ENCODE results near the gene ABL2. TPM values are rescaled to one million over a fixed set of nuclear protein-coding genes. Genes with fewer than 3 reads are reported as not detected.

The ABL2 gene
- total RNA-seq, 2 experiments from 2014 or later: 8.1 TPM

- peaks cover 11% of the 10 kb centered on the region for H3K36me3 Mint-ChIP-seq (ENCODE audit: low read depth)
- CTCF ChIA-PET: interaction anchor here (0.5 to 6.2 kb wide), 5 partner anchors 18 to 552 kb away, joined by 3 to 65 read pairs (median 3); no protein-coding TSS in a partner anchor
- H3K9me3 Mint-ChIP-seq: no peaks in the 10 kb centered on the region
- DNase-seq: peak; percentile 49
- H3K27me3 Mint-ChIP-seq (ENCODE audit: low read depth): no peaks in the 10 kb centered on the region
- H3K27ac Mint-ChIP-seq: peak overlapping the region; percentile 92
- H3K4me1 Mint-ChIP-seq (ENCODE audit: low read depth): peaks cover 30% of the 10 kb centered on the region
- intact Hi-C loops (cut with micrococcal nuclease): loop anchor here (2.0 to 10.0 kb wide), 5 partner anchors 135 to 1552 kb away; partner anchors contain the start of gene XPR1
- H3K4me3 Mint-ChIP-seq: peak overlapping the region; percentile 98
These were observed 147.0 kb downstream of the ABL2 start for GRCh38 chr1:179082333-179082998.

- peak; percentile 85 for DNase-seq
- intact Hi-C loops (cut with micrococcal nuclease): loop anchor here (1.0 to 10.0 kb wide), 13 partner anchors 47 to 1553 kb away; partner anchors contain the start of genes AXDND1, FAM20B and XPR1
- Mint-ChIP-seq H3K4me1 (ENCODE audit: low read depth) (peaks cover 30% of the 10 kb centered on the region), H3K36me3 (ENCODE audit: low read depth) (peaks cover 8% of the 10 kb centered on the region), H3K9me3 (no peaks in the 10 kb centered on the region), H3K4me3 (peak within 1 kb of the TSS; percentile 98), H3K27ac (peak within 1 kb of the TSS; percentile 92), H3K27me3 (ENCODE audit: low read depth) (no peaks in the 10 kb centered on the region)
- CTCF ChIA-PET: interaction anchor here (0.5 to 6.2 kb wide), 6 partner anchors 44 to 728 kb away, joined by 3 to 65 read pairs (median 4); partner anchors contain the start of gene SOAT1
These were observed 147.7 kb downstream of the ABL2 start, which contains the start of gene TOR3A for GRCh38 chr1:179081687-179082332. Gene TOR3A (plus strand): TSS chr1:179082070. CDS start chr1:179082129, 59 bp downstream.

GRCh38 chr1:179080866-179081686 is 148.4 kb downstream of the ABL2 start:
- H3K9me3 Mint-ChIP-seq: no peaks in the 10 kb centered on the region
- CTCF ChIA-PET: interaction anchor here (0.6 to 6.2 kb wide), 11 partner anchors 32 to 729 kb away, joined by 3 to 65 read pairs (median 4); partner anchors contain the start of gene SOAT1
- peak overlapping the region; percentile 88 for H3K27ac Mint-ChIP-seq
- H3K4me3 Mint-ChIP-seq: peak overlapping the region; percentile 98
- H3K36me3 Mint-ChIP-seq (ENCODE audit: low read depth): peaks cover 6% of the 10 kb centered on the region
- DNase-seq: peak; percentile 54
- intact Hi-C loops (cut with micrococcal nuclease): loop anchor here (1.0 to 10.0 kb wide), 12 partner anchors 47 to 1554 kb away; partner anchors contain the start of genes AXDND1, FAM20B and XPR1
- H3K27me3 Mint-ChIP-seq (ENCODE audit: low read depth): no peaks in the 10 kb centered on the region
- peaks cover 29% of the 10 kb centered on the region for H3K4me1 Mint-ChIP-seq (ENCODE audit: low read depth)

GRCh38 chr1:179079113-179079761 is 150.2 kb downstream of the ABL2 start:
- CTCF ChIA-PET: interaction anchor here (0.6 to 6.2 kb wide), 15 partner anchors 10 to 1363 kb away, joined by 3 to 65 read pairs (median 4); partner anchors contain the start of gene SOAT1
- peaks cover 21% of the 10 kb centered on the region for H3K4me1 Mint-ChIP-seq (ENCODE audit: low read depth)

GRCh38 chr1:179077396-179077795 is 152.1 kb downstream of the ABL2 start:
- intact Hi-C loops (cut with micrococcal nuclease): no loop called here
- DNase-seq: no peak

More at GRCh38 chr1:179079113-179079761, 150.2 kb downstream of the ABL2 start:
- Mint-ChIP-seq H3K9me3 (no peaks in the 10 kb centered on the region), H3K27ac (no peak overlapping the region), H3K4me3 (no peak overlapping the region), H3K36me3 (ENCODE audit: low read depth) (peaks cover 6% of the 10 kb centered on the region), H3K27me3 (ENCODE audit: low read depth) (no peaks in the 10 kb centered on the region)
- intact Hi-C loops (cut with micrococcal nuclease): loop anchor here (1.0 to 2.0 kb wide), 6 partner anchors 42 to 735 kb away; no protein-coding TSS in a partner anchor
- peak; percentile 69 for DNase-seq

GRCh38 chr1:179066471-179066870 is 163.0 kb downstream of the ABL2 start:
- no peaks in the 10 kb centered on the region for H3K27me3 Mint-ChIP-seq (ENCODE audit: low read depth)
- intact Hi-C loops (cut with micrococcal nuclease): no loop called here
- CTCF ChIA-PET: interaction anchor here (0.6 kb wide), 1 partner anchor 33 kb away, joined by 3 read pairs; no protein-coding TSS in a partner anchor
- H3K27ac Mint-ChIP-seq: no peak overlapping the region
- no peak overlapping the region for H3K4me3 Mint-ChIP-seq
- no peak for DNase-seq
- H3K36me3 Mint-ChIP-seq (ENCODE audit: low read depth): peaks cover 21% of the 10 kb centered on the region
- no peaks in the 10 kb centered on the region for H3K9me3 Mint-ChIP-seq
- H3K4me1 Mint-ChIP-seq (ENCODE audit: low read depth): peaks cover 2% of the 10 kb centered on the region

More at GRCh38 chr1:179077396-179077795, 152.1 kb downstream of the ABL2 start:
- CTCF ChIA-PET: interaction anchor here (1.6 to 6.2 kb wide), 2 partner anchors 292 to 298 kb away, joined by 5 to 65 read pairs; no protein-coding TSS in a partner anchor
- H3K27me3 Mint-ChIP-seq (ENCODE audit: low read depth): no peaks in the 10 kb centered on the region
- H3K4me3 Mint-ChIP-seq: no peak overlapping the region
- H3K36me3 Mint-ChIP-seq (ENCODE audit: low read depth): no peaks in the 10 kb centered on the region
- no peaks in the 10 kb centered on the region for H3K9me3 Mint-ChIP-seq
- no peak overlapping the region for H3K27ac Mint-ChIP-seq
- H3K4me1 Mint-ChIP-seq (ENCODE audit: low read depth): peaks cover 14% of the 10 kb centered on the region

- no peak for DNase-seq
- CTCF ChIA-PET: no interaction called here
These were observed 167.9 kb downstream of the ABL2 start for GRCh38 chr1:179061360-179062282.

GRCh38 chr1:179058487-179059483 is 170.7 kb downstream of the ABL2 start:
- CTCF ChIA-PET: interaction anchor here (0.9 kb wide), 1 partner anchor 56 kb away, joined by 3 read pairs; no protein-coding TSS in a partner anchor
- Mint-ChIP-seq H3K4me3 (no peak overlapping the region), H3K36me3 (ENCODE audit: low read depth) (peaks cover 27% of the 10 kb centered on the region), H3K27ac (no peak overlapping the region), H3K4me1 (ENCODE audit: low read depth) (peaks cover 2% of the 10 kb centered on the region), H3K27me3 (ENCODE audit: low read depth) (no peaks in the 10 kb centered on the region), H3K9me3 (peaks cover 2% of the 10 kb centered on the region)
- intact Hi-C loops (cut with micrococcal nuclease): no loop called here
- DNase-seq: no peak

More at GRCh38 chr1:179061360-179062282, 167.9 kb downstream of the ABL2 start:
- H3K4me1 Mint-ChIP-seq (ENCODE audit: low read depth): peaks cover 2% of the 10 kb centered on the region
- H3K9me3 Mint-ChIP-seq: no peaks in the 10 kb centered on the region
- H3K36me3 Mint-ChIP-seq (ENCODE audit: low read depth): peaks cover 13% of the 10 kb centered on the region
- intact Hi-C loops (cut with micrococcal nuclease): no loop called here
- no peak overlapping the region for H3K4me3 Mint-ChIP-seq
- no peaks in the 10 kb centered on the region for H3K27me3 Mint-ChIP-seq (ENCODE audit: low read depth)
- no peak overlapping the region for H3K27ac Mint-ChIP-seq

GRCh38 chr1:179055937-179056336 is 173.5 kb downstream of the ABL2 start:
- CTCF ChIA-PET: no interaction called here
- H3K36me3 Mint-ChIP-seq (ENCODE audit: low read depth): peaks cover 24% of the 10 kb centered on the region
- no peak for DNase-seq
- no peaks in the 10 kb centered on the region for H3K27me3 Mint-ChIP-seq (ENCODE audit: low read depth)
- H3K27ac Mint-ChIP-seq: no peak overlapping the region
- no peaks in the 10 kb centered on the region for H3K4me1 Mint-ChIP-seq (ENCODE audit: low read depth)
- peaks cover 2% of the 10 kb centered on the region for H3K9me3 Mint-ChIP-seq
- intact Hi-C loops (cut with micrococcal nuclease): no loop called here
- H3K4me3 Mint-ChIP-seq: no peak overlapping the region

- H3K27ac Mint-ChIP-seq: no peak overlapping the region
- H3K9me3 Mint-ChIP-seq: peaks cover 2% of the 10 kb centered on the region
- H3K4me3 Mint-ChIP-seq: no peak overlapping the region
- H3K36me3 Mint-ChIP-seq (ENCODE audit: low read depth): peaks cover 24% of the 10 kb centered on the region
- CTCF ChIA-PET: no interaction called here
- DNase-seq: no peak
- no peaks in the 10 kb centered on the region for H3K27me3 Mint-ChIP-seq (ENCODE audit: low read depth)
- no peaks in the 10 kb centered on the region for H3K4me1 Mint-ChIP-seq (ENCODE audit: low read depth)
- intact Hi-C loops (cut with micrococcal nuclease): no loop called here
These were observed 176.0 kb downstream of the ABL2 start for GRCh38 chr1:179053486-179053885.
